Non-pigmented ciliary epithelial cell (primary cell): ENCODE measurements around the gene PDE4D.
"Not testable (repeated sequence)": the region's sequence is repeated elsewhere in the genome, so short reads cannot be mapped to it uniquely, and the experiment has no call there.

Experiments used
- DNase-seq: peaks from one replicate; pipeline ENCODE4 v3.0.0-alpha.2; 2010; ENCODE audit warnings: low read depth

Gene PDE4D

DNA sequence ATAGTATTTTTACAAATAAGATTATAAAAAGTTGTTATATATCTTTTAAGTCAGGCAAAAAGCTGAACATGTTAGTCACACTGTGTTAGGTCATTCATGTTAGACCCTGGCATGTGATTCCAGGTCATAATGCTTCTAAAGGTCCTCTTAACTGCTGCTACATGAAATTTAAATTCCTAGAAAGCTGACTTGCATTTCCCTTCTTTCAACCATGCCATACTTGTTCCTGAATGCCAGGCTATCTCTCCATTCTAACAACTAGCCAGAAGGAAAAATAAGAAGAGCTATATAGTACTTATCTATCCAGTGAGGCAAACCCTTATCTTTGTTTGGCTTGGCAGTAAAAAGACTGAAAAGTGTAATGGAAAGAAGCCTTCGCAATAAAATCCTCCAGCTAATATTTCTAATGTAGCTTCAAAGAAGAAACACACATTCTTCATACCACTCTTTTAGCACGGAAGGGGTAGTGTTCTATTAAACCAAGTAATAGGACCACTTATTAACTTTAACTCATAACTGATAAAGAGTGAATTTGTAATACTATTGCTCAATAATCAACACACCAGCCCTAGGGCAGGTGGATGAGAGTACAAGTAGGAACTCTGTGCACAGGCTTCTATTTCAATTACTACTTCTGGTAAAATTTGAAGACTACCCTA is 310.2 kb downstream of the PDE4D start:
- no peak for DNase-seq

DNA sequence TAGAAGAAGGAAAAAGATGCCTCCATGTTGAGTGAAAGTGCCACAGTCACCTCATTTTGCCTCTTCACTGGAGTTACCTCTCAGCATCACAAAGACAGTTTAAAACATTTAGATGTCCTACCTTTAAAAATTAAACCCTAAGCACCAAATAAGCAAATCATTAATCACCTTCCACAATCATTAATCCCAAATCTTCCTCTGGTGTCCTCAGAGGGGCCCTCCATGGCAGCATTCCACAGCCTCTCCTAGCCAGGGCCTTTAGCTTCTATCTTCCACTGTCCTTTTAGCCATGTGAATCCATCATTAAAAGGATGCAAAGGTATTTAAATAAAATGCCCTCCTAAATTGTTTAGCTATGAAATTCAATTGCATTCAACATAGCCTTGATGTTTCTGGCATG is 310.8 kb downstream of the PDE4D start:
- no peak for DNase-seq

DNA sequence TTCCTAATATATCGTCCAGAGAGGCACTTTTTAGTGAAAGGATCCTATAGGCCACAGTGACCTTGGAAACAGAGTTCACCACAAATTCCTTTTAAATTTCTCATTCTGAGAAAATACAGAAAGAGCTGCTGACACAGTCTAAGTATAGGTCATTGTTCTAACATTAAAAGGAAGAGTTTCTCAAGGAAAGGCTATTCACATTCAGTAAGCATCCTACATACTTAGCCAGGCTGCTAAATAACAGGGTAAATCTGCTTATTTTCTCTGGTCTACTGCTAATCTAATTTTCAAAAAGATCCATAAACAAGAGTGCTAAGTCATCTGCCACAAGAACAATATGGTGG is 313.7 kb downstream of the PDE4D start:
- DNase-seq = no peak

DNA sequence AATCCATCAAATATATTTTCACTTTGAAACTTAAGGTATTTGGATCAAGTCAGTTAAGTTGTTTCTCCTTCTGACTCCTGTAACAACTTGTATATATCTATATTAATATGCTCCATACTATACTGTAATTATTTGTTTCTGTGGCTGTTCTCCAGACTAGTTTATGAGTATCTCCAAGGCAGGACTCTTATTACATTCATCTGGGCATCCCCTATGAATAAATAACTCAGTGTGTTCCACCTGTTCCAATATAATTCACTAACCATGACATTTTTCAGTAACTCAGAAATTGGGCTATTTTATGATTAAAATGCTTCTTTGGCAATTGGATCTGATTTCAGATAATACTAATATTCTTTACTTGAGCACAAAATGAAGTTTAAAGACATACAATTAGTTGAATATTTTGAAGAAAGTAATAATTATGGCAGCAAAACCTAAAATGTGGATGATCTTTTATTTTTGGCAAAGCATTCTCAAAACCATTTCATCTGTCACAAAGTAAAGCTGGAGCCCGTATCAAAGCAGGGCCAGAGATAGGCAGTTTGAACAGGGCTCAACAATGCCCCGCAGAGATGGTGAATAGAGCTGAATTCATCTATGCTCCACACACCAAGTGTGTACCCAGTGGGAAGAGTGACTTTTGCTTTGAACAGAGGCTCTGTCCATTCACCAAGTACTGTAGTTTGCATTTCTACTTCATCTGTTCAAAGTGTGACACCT is 314.3 kb downstream of the PDE4D start:
- no peak for DNase-seq

DNA sequence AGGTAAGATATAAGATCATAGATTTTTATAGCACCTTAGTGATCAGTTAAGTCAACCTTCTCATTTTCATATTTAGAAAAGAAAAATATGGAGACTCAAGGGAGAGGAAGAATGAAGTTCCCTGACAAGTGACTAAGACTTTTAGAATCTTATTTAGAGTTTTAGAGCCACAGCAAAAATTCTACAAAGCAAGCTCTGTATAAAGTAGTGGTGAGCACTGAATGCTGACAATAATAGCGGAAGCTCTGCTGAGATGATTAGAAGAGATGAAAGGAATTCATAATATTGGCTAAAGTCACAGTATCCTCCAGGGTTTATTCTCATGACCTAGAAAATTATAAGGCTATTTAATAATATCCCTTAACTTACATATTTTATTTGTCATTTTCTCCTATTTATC is 316.0 kb downstream of the PDE4D start:
- no peak for DNase-seq

DNA sequence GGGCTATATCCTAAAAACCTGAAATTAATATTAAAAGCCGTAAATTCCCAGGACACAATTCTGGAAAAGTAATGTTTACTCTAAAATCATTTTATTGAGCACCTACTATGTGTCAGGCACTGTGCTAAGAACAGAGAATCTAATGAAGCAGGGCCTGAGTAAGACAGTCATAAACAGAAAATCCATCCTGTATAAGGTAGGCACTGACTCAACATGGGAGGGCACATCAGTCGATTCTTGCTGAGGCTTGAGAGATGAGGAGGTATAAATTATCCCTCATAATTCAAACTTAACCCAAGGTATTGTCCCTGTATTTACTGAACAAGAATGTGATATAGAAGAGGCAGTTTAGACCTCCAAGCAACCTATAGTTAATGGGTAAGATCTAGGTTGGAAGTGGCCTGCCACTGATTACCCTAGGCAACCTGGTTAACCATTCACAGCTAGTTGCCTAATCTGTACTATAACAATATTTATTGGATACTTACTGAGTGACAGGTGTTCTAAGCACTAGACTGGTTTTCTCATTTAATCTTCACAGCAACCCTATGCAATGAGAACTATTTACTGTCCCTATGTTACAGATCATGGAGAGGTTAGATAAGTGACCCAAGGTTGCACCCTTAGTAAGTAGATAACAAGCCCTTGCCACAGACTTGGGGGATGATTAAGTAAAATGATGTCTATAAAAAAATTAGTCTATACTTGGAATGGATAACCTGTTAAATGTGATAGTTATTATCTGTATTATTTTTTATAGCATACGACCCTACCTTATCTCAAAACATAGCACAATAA is 317.7 kb downstream of the PDE4D start:
- no peak for DNase-seq

DNA sequence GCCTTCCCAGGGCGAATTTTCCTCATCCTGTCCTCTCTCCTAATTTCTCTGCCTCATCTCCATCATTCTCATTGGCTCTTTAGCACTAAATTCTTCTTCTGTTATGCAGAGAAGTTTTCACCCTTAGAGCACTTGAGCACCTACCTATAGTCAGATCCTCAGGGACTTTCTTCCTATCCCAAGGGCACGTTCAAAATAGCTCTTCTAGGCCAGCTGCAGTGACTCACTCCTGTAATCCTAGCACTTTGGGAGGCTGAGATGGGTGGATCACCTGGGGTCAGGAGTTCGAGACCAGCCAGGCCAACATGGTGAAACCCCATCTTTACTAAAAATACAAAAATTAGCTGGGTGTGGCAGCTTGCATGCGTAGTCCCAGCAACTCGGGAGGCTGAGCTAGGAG is 320.0 kb downstream of the PDE4D start:
- DNase-seq = not testable (repeated sequence)

DNA sequence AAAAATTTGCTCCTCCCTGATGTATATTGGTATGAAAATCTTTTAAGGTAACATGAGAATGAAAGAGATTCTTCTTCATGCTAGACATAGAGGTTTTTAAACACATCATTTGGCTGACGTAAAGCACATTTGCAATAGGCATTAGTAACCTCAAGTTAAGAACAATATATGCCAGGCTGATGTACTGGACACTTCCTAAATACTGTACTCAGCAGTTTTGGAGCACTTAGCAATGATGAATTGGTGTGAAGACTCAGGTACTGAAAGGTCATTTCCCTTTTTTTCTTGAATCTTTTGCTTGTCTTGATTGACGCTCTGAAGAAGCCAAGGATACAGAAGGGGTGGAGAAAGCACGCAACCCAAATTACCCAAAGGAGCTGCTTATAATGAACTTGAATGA is 322.5 kb downstream of the PDE4D start:
- DNase-seq = no peak

DNA sequence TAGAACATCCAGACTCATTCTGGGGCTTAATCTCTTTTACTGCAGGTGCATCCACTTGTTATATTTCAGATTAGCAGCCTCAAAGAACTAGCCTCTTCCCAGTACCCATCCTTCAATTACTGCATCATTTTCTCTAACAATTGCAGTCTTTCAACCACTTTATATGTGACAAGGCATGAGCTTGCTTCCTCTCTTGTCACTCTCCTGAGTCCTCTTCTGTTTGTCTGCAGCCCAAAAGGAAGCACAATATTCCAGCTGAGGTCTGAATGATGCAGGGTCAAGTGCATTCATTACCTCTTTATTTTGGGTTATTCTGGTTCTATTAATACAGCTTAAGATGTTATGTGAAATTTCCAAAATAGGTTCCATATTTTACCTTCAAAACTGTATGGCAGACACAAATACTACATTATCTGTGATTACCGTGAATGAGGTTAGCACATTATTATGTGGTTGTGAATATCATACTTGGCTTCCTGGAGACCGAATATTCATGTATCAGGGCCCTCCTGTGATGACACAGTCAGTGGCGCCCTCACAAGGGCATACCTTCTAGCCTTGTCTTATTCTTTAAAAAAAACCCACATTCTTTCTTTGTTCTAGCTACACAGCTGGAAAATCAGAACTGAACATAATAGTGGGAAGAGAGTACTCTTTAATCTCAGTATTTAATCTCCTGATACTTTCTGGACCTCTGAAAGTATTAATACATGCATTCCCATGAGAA is 323.8 kb downstream of the PDE4D start:
- DNase-seq = no peak

DNA sequence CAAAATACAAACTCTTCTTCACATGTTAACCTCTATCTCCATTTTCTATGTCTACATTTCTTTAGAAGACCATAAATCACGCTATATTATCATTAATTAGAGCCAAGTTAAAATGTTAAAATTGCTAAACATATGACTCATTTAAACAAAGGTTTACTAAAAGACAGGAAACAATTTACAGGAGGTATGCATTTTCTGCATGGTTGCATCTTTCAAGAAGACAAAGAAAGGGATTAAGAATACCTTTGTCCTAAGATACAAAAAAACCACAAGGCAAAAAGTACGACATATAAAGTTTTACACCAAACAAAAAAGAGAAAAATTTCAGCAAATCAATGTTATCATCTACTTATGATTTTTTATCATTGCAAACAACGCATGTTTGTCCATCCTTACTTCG is 324.4 kb downstream of the PDE4D start:
- no peak for DNase-seq

DNA sequence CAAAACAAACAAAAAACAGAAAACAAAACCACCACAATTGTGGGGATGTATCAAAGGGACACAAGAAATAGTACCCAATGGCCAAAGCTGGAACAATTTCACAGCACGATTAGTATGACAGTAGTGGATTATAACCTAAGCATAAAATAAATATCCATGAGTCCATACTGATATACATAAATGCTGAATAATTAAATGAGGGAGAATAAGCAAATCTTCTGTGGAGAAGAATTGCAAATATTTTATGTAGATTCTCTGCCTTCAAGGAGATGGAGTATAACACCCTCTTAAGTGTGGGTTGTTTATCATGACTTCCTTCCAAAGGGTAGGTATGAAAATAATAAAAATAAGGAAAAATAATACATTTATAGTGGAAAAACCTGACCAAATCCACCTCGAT is 325.4 kb downstream of the PDE4D start:
- no peak for DNase-seq

DNA sequence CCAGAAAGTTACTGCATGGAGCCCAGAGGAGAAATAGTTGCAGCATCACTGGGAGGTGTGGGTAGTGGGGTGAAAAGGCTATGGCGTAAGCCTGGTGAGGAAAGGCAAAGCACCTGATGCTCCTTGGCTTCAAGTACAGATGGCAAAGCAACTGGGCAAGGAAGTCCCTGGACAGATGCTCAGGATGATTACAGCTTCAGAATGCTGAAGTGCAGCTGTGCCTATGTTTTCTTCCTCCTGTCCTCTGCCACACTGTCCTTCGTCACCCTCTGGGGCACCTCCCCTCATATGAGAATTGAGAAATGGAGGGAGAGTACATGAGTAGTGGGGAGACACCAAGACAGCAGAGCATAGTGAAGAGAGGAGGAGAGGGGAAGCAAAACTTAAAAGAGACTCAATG is 328.0 kb downstream of the PDE4D start:
- DNase-seq = no peak

DNA sequence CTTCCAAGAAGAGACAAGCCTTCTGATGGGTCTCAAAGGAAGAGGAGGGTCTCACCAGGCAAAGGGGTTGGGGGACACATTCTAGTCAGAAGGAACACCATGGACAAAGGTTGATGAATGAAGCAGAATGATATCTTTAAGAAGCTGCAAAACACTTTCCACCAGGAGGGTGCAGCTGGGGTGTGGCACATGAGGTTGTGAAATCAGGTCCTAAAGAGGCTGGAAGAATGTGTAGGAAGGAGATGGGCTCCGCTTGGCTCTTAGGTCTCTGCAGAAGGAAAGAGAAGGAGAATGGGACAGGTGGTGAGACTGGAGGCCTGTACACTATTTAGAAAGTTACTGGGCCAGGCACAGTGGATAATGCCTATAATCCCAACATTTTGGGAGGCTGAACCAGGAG is 328.6 kb downstream of the PDE4D start:
- no peak for DNase-seq

DNA sequence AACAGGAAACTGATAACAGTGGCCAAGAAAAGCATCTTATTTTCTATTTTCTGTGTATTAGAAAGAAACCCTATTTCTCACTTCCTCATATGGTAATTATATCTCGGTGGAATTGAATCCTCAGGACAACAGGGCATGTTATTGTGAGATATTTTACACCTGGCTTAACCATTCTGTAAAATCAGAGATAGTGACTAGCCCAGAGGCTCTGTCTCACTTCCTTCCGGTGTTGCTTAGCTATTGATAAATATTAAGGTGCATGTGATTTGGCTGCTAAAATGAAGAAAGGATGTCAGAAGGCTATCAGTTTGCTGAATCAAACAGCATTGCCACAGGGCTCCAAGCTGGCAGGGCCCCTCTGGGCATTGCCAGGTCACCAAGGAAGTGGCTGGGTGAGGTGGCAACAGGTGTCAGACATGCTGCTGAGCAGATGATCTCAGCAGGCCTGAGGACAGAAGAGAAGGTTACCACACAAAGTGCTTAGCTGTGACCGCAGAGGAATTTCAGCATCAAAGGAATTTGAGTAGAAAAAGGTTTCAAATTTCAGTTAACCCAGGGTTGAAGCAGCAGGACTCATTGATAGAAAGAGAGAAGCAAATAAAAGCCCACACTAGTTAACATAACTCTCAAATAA is 330.7 kb downstream of the PDE4D start:
- DNase-seq = no peak

DNA sequence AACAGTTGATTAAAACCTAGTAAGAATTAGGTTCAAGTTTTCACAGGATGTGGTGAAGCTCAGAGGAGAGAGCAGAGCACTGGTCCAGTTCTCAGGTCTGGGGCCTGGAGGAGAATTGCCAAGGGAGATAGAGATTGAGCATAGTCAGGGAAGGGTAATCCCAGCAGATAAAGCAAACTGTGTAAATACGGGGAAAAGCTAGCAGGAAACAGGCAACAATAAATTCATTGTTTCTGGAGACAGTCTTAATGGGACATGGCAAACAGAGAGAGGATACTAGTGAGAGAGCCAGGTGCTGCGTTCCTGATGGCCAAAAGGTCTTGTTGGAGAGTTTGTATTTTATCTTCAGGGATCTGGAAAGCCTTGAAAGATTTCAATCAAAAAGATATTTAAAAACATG is 333.0 kb downstream of the PDE4D start:
- DNase-seq = no peak

DNA sequence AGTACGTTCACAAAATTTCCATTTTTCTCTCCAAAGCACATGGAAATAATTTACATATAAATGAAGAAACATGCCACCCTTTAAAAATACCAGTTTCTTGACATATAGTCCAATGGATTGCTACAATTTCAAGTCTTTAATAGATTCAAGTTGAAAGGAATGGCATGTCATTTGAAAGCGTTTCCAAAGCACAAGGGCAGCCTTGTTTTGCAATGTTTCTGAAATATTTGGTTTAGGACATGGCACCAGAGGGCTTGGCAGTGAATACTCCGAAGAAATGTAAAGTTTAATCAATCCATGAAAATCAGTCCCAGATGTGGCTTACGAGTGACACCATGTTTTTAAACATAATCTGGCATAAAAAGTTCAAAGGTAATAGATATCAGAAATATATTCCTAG is 333.7 kb downstream of the PDE4D start:
- no peak for DNase-seq

DNA sequence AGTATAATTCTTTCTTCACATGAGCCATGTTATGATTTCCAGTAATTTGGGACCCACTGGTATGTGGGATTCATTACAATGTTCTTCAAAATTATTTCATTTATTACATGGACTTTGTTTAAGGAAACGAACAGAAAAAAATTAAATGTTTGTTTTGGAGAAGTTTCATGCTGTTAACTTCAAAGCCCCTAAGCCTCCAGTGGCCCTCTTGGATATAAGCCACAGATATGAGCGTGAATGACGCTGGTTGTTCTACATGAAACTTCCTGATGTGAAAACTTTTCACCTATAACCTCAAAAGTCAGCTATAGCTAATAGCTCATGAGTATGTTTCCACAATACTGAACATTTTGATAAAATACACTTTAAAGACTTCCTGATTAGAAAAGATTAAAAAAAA is 334.2 kb downstream of the PDE4D start:
- DNase-seq = no peak

DNA sequence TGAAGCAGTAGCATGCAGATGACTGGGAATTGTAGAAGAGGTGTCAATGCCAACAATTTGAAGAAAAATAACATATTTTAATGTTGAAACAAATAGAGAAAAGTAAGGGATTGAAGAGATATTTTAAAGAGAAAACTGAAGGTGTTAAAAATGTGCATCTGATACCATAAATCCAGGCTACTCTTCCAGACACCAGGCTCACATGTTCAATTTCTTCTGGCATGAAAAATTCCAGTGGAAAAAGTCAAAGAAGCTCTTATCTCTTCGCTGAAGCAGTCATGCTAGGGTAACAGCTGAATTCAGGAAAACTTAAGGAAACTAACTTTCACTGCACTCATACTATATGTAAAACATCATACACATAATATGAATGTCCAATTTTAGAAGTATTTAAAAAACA is 335.0 kb downstream of the PDE4D start:
- no peak for DNase-seq

DNA sequence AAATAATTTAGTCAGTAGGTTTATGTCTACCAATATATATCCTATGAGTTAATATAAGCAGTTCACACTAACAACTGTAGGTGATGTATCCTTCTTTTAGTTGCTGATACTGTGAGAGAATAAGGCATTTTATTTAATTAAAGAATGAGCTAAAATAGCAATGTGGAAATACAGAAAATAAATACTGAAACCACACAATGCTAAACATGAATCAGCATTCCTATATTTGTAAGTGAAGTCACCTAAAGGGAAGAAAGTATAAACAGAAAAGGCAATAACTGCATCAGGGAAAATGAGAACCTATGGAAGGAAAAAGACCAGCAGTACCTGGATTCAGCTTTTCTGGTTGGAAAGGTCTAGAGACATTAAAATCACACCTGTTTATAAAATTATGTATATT is 336.0 kb downstream of the PDE4D start:
- no peak for DNase-seq

DNA sequence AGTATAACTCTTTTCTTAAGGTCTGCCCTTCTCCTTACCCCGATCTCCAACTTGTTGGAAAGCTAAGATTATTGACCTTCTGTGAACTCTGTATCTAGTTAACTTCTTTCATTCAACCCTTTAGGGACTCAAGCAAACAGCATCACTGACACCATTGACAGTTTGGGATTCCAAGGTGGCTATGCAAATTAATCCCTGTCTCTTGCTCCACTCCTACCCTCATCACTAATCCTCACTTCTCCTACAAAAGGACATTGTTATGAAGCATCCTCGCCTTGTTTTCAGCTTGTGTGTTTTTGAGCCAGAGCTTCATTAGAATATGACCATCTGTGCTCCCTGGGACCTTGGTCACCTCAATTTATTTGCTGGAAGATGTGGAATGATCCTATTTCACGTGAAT is 337.9 kb downstream of the PDE4D start:
- DNase-seq = no peak

DNA sequence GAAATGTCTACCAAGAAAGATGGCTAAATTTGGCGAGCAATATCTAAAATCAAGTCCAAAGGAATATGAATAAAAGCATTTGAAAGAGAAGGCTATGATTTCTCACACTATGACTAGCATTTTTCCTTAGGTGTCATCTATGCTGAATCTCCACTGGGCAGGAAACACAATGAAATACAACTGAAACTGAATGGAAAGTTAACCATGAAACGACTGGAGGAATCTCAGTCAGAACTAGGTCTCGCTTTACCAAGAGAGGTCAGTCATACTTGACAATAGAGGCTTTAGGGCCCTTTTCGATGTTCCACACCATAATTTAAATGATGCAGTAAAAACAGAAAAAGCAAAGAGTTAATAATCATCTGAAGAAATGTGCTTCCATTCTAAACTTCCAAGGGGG is 339.0 kb downstream of the PDE4D start:
- DNase-seq = no peak

DNA sequence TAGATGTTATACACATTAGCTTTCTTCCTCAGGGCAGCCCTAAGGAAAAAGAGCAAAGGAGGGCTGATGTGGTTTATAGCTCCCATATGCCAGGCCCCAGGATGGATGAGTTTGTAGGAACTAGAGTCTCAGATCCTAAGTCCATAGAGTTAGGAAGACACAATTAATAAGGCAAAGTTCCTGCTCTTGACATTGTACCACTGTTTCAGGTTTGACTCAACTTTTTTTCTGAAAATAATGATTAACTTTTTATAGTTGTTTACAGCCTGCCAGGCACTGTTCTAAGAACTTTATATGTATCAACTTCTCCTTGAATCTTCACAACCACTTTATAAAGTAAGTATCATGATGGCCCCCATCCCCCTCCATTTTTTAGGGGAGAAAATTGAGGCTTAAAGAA is 339.5 kb downstream of the PDE4D start:
- DNase-seq = no peak
